GM13977 (cell line): Measurements from ENCODE around the gene TACC3.

Experiments used
- DNase-seq: peaks from one replicate; pipeline ENCODE4 v3.0.0; 2012; ENCODE audit warnings: low spot score
- in situ Hi-C: fragments of 300-500 bp; cut with MboI; formaldehyde crosslinking; loops from one replicate; pipeline ENCODE4 v1.12.0; 2022; ENCODE audit warnings: low sequenced_read_pairs, low pct_unique_long_range_greater_than_20kb, mixed read lengths, inconsistent platforms; ENCODE audit not compliant: unreplicated experiment
- TF ChIP-seq, protein P1 (sequence below): IDR thresholded peaks from 2 replicates; pipeline ENCODE4 v1.5.1; 2012; ENCODE audit warnings: mild to moderate bottlenecking, control low read depth; ENCODE audit not compliant: insufficient read depth; ENCODE audit errors: extremely low read depth, missing control alignments

The TACC3 gene

DNA sequence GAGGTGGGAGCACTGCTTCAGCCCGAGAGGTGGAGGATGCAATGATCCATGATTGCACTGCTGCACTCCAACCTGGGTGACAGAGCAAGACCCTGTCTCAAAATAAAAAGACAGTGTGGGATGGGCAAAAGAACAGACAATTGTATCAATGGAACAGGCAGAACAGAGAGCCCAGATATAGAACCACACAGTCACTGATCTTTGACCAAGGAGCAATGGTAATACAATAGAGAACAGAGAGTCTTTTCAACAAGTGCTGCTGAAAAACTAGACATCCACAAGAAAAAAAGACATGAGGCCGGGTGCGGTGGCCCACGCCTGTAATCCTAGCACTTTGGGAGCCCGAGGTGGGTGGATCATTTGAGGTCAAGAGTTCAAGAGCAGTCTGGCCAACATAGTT, 43.1 kb upstream of the TACC3 start:
- DNase-seq: no peak
- TF ChIP-seq, protein P1, sequence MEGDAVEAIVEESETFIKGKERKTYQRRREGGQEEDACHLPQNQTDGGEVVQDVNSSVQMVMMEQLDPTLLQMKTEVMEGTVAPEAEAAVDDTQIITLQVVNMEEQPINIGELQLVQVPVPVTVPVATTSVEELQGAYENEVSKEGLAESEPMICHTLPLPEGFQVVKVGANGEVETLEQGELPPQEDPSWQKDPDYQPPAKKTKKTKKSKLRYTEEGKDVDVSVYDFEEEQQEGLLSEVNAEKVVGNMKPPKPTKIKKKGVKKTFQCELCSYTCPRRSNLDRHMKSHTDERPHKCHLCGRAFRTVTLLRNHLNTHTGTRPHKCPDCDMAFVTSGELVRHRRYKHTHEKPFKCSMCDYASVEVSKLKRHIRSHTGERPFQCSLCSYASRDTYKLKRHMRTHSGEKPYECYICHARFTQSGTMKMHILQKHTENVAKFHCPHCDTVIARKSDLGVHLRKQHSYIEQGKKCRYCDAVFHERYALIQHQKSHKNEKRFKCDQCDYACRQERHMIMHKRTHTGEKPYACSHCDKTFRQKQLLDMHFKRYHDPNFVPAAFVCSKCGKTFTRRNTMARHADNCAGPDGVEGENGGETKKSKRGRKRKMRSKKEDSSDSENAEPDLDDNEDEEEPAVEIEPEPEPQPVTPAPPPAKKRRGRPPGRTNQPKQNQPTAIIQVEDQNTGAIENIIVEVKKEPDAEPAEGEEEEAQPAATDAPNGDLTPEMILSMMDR: no peak
- in situ Hi-C loops: no loop called here

DNA sequence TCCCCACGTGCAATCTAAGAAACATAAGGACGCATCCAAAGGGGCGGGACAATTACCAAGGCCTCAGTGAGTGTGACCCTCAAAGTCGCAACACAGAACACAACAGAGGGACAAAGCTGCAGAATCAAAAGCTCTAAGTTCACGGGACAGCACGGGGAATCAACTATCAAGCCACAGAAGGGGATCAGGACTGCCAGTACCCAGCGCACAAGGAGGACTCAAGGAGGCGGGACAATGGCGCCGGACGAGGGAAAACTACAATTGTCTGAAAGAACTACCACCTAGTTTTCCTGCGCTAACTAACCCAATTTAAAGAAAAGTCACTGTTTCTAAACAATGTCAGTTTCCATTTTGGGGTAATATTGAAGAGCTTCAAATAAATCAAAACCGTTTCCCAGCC, 38.5 kb upstream of the TACC3 start:
- DNase-seq: no peak
- TF ChIP-seq, protein P1: no peak
- in situ Hi-C loops: no loop called here

DNA sequence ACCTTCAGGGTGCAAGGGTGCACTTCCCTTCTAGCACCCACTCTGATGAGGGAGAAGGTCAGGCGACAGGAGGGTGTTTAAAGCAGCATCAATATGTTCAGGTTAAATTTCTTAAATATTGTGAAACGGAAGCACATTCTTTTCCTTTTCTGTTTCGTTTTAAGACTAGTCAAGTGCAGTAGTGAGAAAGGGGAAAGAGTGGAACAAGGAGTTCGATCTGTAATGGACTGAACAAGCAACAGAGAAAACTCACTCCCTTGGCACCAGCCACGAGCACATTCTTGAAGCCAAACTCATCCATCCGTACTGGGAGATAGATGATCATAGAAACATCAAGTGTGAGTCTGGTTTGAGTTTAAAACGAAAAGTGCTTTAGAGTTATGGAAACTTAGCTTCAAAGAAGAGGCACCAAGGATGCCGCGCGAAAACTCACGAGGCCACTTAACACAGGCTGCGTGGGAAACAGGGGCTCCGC, 38.0 kb upstream of the TACC3 start:
- TF ChIP-seq, protein P1: no peak
- in situ Hi-C loops: no loop called here
- DNase-seq: peak; percentile 42

DNA sequence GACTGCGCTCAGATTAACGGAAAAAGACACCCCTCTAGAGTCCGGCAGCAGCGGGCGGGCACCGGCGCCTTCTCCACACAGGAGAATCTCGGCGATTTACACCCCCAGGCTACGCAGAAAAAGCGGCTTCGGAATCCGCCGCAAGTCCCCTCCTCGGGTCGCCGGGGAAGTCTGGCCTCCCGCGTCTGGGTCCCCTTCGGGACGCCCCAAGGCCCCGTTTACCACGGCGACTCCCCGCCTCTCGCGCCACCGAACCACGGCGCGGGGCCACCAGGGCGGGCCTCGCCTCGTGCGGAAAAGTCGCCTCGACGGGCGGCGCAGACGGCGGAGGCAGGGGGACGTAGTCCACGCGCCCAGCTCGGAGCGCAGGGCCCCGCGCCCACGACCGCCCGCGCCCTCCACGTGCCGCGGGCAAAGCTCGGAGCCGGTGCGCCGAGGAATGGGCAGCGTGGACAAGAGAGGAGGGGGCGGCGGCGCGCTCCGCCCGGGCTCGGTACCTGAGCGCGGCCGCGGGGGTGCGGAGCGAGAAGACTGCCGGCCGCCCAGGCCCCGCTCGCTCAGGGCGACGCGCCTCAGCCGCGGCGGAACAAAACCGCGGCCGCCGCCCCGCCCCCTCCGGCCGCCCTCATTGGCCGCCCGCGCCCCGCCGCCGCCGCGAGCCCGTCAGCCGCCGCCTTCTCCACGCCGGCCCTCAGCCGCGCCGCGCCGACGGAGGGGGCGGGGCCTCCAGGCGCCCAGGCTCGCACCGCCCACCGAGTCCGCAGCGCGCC, 37.4 kb upstream of the TACC3 start, which contains the start of gene FAM53A:
TSS of gene FAM53A (minus strand) at position 578 of the 770 bp plus-strand sequence. CDS start 15,572 bp downstream, outside the sequence.
- in situ Hi-C loops: no loop called here
- TF ChIP-seq, protein P1: peak; percentile 12
- peak; percentile 98 for DNase-seq

DNA sequence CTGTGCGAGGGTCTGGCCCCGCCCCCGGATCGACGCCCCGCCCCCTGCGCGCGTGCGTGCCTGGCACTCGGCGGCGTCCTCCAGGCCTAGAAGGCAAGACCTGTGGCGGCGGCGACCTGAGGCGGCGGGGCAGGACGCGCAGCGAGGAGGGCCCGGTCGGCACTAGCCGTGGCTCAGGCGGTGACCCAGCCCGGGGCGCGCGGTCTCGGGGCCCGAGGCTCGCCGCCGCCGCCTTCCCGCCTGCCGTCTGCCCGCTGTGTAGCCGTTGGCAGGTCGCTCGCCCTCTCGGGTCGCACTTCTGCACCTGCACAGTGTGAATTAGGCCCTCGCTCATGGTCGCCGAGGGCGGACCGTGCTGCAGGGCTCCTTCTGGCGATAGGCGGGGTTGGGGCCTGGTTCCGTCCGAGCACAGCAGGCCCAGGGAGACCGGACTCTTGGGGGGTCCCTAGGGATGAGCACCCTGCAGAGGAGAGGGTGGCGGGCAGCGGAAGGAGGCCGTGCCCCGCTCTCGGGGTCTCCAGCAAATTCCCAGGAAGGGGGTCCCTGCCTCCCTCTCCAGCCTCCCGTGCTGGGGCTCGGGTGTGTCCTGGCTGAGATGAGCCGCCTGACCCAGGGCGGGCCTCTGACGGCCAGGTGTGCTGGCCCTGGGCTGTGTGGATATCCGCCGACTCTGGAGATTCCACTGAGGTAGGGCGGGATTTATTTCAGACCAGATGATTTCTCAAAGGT, 36.7 kb upstream of the TACC3 start:
- in situ Hi-C loops: no loop called here
- no peak for DNase-seq
- TF ChIP-seq, protein P1: no peak

DNA sequence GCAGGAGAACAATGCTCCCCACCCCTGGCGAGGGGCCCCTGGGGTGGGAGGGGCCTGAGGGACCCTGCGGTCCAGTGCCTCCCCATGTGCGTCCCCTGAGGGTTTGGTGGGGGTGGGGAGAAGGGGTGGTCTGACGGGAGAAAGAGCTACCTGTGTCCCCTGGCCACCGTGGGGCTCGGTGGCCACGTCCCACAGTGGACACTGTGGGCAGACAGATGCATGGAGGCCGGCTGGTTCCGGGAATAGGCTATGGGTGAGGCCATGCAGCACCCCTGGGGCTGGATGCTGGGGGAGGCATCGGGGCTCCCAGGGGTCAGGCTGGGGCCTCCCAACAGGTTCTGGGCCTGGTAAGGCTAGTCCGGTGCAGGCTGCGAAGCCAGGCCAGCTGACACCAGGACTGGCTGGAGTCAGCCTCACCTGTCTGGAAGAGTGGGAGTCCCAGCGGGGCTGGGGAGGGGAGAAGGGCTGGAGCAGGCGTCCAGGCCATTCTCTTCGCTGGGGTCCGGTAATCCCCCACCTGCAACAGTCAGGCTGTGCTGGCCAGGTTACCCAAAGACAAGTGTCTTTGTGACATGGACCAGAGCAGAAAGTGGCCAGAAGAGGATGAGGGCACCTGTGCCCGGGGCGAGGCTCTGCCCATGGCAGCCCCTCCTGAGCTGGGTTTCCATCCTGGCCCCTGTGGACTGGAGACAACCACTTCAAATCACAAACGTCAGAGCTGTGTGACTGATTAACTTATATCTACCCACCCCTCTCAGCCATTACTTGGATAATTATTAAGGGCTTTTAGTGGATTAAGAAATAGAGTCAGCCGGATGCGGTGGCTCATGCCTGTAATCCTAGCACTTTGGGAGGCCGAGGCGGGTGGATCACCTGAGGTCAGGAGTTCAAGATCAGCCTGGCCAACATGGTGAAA, 35.8 kb upstream of the TACC3 start:
- DNase-seq: peak; percentile 10
- in situ Hi-C loops: no loop called here
- TF ChIP-seq, protein P1: no peak
